ENCODE data around the gene FIBIN.

GRCh38 chr11:26985943-26986342, 8.0 kb upstream of the FIBIN start:
- TF ChIP-seq, protein P1, sequence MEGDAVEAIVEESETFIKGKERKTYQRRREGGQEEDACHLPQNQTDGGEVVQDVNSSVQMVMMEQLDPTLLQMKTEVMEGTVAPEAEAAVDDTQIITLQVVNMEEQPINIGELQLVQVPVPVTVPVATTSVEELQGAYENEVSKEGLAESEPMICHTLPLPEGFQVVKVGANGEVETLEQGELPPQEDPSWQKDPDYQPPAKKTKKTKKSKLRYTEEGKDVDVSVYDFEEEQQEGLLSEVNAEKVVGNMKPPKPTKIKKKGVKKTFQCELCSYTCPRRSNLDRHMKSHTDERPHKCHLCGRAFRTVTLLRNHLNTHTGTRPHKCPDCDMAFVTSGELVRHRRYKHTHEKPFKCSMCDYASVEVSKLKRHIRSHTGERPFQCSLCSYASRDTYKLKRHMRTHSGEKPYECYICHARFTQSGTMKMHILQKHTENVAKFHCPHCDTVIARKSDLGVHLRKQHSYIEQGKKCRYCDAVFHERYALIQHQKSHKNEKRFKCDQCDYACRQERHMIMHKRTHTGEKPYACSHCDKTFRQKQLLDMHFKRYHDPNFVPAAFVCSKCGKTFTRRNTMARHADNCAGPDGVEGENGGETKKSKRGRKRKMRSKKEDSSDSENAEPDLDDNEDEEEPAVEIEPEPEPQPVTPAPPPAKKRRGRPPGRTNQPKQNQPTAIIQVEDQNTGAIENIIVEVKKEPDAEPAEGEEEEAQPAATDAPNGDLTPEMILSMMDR (IDR thresholded peaks at IDR 0.05; ENCODE audit: poor library complexity), result no peak
- TF ChIP-seq EZH2phosphoT487 (IDR thresholded peaks at IDR 0.05; ENCODE audit: low read depth, severe bottlenecking, unreplicated experiment) (no peak), EZH2 (IDR thresholded peaks at IDR 0.05; ENCODE audit: borderline replicate concordance) (no peak)

All from hepatocyte (in vitro differentiated cells).